Measurements from ENCODE around the gene CXXC5.

GRCh38 chr5:139680368-139681111, 32.4 kb downstream of the CXXC5 start:
- TF ChIP-seq CTCF (IDR thresholded peaks at IDR 0.05; ENCODE audit: poor library complexity): no peak
- TF ChIP-seq EZH2 (IDR thresholded peaks at IDR 0.05; ENCODE audit: borderline replicate concordance): no peak
